Measurements from ENCODE around the gene KRT20. TPM values are rescaled to one million over a fixed set of nuclear protein-coding genes. Genes with fewer than 3 reads are reported as not detected.

Gene KRT20
- total RNA-seq, 2 donors from 2014 or later = not detected

DNA sequence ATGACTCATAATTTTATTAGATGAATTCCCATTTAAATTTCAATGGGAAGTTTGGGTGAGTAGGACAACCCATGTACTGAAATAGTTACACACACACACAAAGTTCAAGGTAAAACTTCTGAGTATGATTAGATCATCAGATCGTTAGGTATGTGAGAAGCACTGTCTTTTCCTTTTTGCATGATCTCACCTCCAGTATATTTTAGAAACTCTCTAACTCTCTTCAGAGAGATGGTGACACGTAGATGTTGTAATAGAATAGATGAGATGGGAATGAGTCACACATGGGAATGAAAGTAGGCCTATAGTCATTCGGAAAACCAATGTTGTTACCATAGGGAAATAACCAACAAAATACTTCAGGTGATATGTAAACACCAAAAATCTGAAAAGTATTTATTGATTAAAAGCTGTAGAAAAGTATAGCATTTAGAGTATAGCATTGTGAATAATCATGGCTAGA, 30.2 kb upstream of the KRT20 start:
- Histone ChIP-seq H3K9me3 (no peaks in the 10 kb centered on the region), H3K27ac (no peak overlapping the region), H3K36me3 (no peaks in the 10 kb centered on the region), H3K4me3 (no peak overlapping the region), H3K4me1 (replicated peaks) (no peaks in the 10 kb centered on the region), H3K27me3 (replicated peaks; ENCODE audit: insufficient read depth) (no peaks in the 10 kb centered on the region)
- TF ChIP-seq POLR2AphosphoS5 (IDR thresholded peaks at IDR 0.05) = no peak
- TF ChIP-seq, protein P1, sequence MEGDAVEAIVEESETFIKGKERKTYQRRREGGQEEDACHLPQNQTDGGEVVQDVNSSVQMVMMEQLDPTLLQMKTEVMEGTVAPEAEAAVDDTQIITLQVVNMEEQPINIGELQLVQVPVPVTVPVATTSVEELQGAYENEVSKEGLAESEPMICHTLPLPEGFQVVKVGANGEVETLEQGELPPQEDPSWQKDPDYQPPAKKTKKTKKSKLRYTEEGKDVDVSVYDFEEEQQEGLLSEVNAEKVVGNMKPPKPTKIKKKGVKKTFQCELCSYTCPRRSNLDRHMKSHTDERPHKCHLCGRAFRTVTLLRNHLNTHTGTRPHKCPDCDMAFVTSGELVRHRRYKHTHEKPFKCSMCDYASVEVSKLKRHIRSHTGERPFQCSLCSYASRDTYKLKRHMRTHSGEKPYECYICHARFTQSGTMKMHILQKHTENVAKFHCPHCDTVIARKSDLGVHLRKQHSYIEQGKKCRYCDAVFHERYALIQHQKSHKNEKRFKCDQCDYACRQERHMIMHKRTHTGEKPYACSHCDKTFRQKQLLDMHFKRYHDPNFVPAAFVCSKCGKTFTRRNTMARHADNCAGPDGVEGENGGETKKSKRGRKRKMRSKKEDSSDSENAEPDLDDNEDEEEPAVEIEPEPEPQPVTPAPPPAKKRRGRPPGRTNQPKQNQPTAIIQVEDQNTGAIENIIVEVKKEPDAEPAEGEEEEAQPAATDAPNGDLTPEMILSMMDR (IDR thresholded peaks at IDR 0.05) = no peak
- intact Hi-C loops (cut with DNase I) = no loop called here
- 53% methylated on average over 3 of the region's 3 CpGs for WGBS
- DNase-seq (ENCODE audit: low spot score) = no peak

DNA sequence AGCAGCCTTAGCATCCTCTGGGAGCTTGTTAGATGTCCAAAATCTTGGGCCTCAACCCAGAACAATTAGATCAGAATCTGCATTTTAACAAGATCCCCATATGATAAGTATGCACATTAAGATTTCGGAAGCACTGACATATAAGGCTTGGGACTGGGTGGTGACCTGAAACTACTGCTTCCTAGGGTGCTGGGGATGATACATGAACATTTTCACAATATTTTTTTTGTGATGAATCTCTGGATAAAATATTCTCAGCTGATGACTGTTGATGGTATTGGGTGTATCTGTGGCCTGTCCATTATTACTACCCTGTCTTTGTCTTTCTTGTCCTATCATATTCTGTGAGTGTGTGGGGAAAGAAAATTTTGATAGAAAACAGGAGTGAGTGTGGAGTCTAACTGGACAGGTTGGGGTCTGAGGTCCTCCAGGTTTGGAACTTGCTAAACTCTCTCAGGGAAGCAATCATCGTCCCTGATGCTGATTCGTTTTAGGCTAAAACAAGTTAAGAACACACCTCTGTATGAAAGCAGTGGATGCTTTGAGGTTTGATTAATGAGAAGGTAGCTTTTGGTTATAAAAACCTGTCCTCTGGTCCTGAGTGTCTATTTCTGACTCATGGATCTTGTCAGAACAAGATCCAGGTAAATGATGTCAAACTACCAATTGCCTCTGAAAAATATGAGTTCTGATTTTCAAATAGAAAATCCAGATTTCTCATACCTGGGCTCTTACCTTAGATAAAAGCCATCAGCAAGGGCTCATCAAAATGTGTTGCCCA, 29.2 kb upstream of the KRT20 start:
- Histone ChIP-seq H3K27ac (no peak overlapping the region), H3K4me1 (replicated peaks) (no peaks in the 10 kb centered on the region)

DNA sequence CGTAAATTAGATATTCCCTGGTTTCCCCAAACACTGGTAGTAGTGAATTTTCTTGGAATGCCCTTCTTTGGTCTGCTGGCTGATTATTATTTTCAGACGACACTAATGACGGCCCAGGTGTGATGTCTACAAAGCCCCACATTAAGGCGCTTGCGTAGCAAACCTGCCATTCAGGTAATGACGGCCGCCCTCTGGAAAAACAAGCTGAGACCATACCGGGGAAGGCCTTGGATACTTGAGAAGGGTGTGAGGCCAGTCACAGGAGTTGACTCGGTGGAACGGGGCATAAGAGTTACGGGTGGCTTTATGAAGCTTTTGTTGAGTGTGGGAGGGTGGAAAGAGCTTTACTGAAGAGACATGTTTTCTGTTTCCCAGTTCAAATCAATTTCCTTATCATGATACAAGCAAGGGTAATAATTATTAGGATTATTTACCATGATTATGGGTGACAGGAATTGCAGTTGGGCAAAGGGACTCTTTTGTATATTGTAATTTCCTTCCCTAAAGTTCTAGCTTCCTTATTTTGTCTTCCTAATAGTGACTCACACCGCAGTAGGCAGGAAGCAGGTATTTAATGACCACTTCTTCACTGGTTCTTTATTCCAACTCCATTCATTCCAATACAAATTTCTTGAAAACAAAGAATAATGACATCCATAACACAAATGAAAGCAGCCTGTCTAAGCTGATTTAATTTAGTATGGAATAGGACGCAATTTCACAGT, 27.6 kb upstream of the KRT20 start:
- intact Hi-C loops (cut with DNase I) = no loop called here
- Histone ChIP-seq H3K36me3 (no peaks in the 10 kb centered on the region), H3K9me3 (no peaks in the 10 kb centered on the region), H3K27ac (no peak overlapping the region), H3K4me3 (no peak overlapping the region), H3K27me3 (replicated peaks; ENCODE audit: insufficient read depth) (no peaks in the 10 kb centered on the region), H3K4me1 (replicated peaks) (no peaks in the 10 kb centered on the region)
- 89% methylated on average over 13 of the region's 13 CpGs for WGBS
- no peak for DNase-seq (ENCODE audit: low spot score)
- TF ChIP-seq POLR2A (IDR thresholded peaks at IDR 0.05) (no peak), POLR2AphosphoS5 (IDR thresholded peaks at IDR 0.05) (no peak)
- TF ChIP-seq, protein P1 (IDR thresholded peaks at IDR 0.05) = no peak

More for the DNA sequence above, 29.2 kb upstream of the KRT20 start:
- no peak for DNase-seq (ENCODE audit: low spot score)
- H3K27me3 ChIP-seq (replicated peaks; ENCODE audit: insufficient read depth) = no peaks in the 10 kb centered on the region
- no peak for TF ChIP-seq POLR2AphosphoS5 (IDR thresholded peaks at IDR 0.05)
- no peak for TF ChIP-seq POLR2A (IDR thresholded peaks at IDR 0.05)
- TF ChIP-seq, protein P1 (IDR thresholded peaks at IDR 0.05) = no peak
- no peaks in the 10 kb centered on the region for H3K9me3 ChIP-seq
- H3K36me3 ChIP-seq = no peaks in the 10 kb centered on the region
- H3K4me3 ChIP-seq = no peak overlapping the region
- 77% methylated on average over 3 of the region's 3 CpGs for WGBS
- intact Hi-C loops (cut with DNase I) = no loop called here

DNA sequence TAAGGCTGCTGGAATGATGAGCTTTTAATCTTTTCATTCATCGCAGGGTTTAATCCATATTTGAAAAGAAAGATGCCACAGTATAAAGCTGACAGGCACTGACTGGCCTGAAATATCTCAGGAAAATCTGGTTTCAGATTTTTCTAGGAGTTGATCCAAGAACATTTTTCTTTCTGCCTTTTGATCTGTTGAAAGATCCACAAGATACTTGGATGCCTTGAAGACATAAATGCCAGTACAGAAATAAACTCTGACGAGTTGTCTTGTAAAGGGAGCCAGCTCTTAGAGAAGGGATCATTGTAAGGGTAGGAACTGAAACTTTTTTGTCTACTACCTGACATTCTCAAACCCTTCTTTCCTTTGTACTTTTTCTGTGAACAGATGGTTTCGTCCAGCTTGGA, 25.4 kb upstream of the KRT20 start:
- Histone ChIP-seq H3K9me3 (no peaks in the 10 kb centered on the region), H3K27me3 (replicated peaks; ENCODE audit: insufficient read depth) (no peaks in the 10 kb centered on the region), H3K4me3 (no peak overlapping the region), H3K4me1 (replicated peaks) (no peaks in the 10 kb centered on the region), H3K27ac (peak overlapping the region; percentile 72 to 81), H3K36me3 (no peaks in the 10 kb centered on the region)
- 7% methylated on average over 3 of the region's 3 CpGs for WGBS
- intact Hi-C loops (cut with DNase I) = no loop called here
- TF ChIP-seq POLR2A (IDR thresholded peaks at IDR 0.05) (no peak), POLR2AphosphoS5 (IDR thresholded peaks at IDR 0.05) (peak; percentile 86)
- TF ChIP-seq, protein P1 (IDR thresholded peaks at IDR 0.05) = no peak
- DNase-seq (ENCODE audit: low spot score) = peak; percentile 48

Measured in prostate gland (tissue), 2 donors.